IMR-90 (cell line): ENCODE measurements around the gene KDF1. TPM values are rescaled to one million over a fixed set of nuclear protein-coding genes. Genes with fewer than 3 reads are reported as not detected.
"Not testable (repeated sequence)": the region's sequence is repeated elsewhere in the genome, so short reads cannot be mapped to it uniquely, and the experiment has no call there.

Experiments
- ATAC-seq: fragments of 200-7000 bp; cut with Tn5 transposase; 2 replicates; pipeline ENCODE4 v1.9.1; 2020; ENCODE audit warnings: low read depth, mild to moderate bottlenecking, moderate library complexity
- BruUV-seq: library from RNA; stranded (reverse); fragments of 400-500 nt; replicated peaks from 2 replicates; lab custom pipeline; 2021; lab: Mats Ljungman, UMichigan
- CTCF ChIA-PET: fragments of 300-600 bp; formaldehyde crosslinking; extraction: SDS; loops from one replicate; lab custom pipeline; 2021; ENCODE audit warnings: antibody characterized with exemption; lab: Yijun Ruan, JAX
- POLR2A ChIA-PET: fragments of 300-600 bp; sonication (Branson Sonifier 250); formaldehyde crosslinking; loops from one replicate; lab custom pipeline; 2022; ENCODE audit warnings: antibody characterized with exemption; ENCODE audit not compliant: unreplicated experiment; lab: Charles Lee
- DNase-seq: peaks from one replicate; pipeline ENCODE4 v3.0.0; 2013
- H2AFZ ChIP-seq: replicated peaks from 2 replicates; pipeline ENCODE3; 2013; ENCODE audit warnings: low read length, mild to moderate bottlenecking; ENCODE audit not compliant: poor library complexity
- H2AK5ac ChIP-seq: 2 replicates; pipeline ENCODE4 v1.6.1; 2013; ENCODE audit warnings: low read depth, low read length, inconsistent platforms
- H2AK9ac ChIP-seq: replicated peaks from 2 replicates; pipeline ENCODE3; 2013; ENCODE audit warnings: mild to moderate bottlenecking, low read depth, low read length, moderate library complexity; ENCODE audit not compliant: poor library complexity
- H2BK120ac ChIP-seq: 2 replicates; pipeline ENCODE4 v1.6.1; 2013; ENCODE audit warnings: low read depth, low read length, inconsistent platforms
- H2BK15ac ChIP-seq: 3 replicates; pipeline ENCODE4 v1.6.1; 2013; ENCODE audit warnings: low read depth, low read length, inconsistent platforms
- H2BK20ac ChIP-seq: 2 replicates; pipeline ENCODE4 v1.6.1; 2013; ENCODE audit warnings: low read depth, mild to moderate bottlenecking, inconsistent platforms, low read length, moderate library complexity
- H2BK5ac ChIP-seq: 2 replicates; pipeline ENCODE4 v1.6.1; 2013; ENCODE audit warnings: mild to moderate bottlenecking, low read depth, low read length, inconsistent platforms; ENCODE audit not compliant: poor library complexity, severe bottlenecking
- H3K14ac ChIP-seq: replicated peaks from 2 replicates; pipeline ENCODE4 v1.6.1; 2013; ENCODE audit warnings: low read depth, low read length, inconsistent platforms
- H3K18ac ChIP-seq: 2 replicates; pipeline ENCODE4 v1.6.1; 2013; ENCODE audit warnings: low read depth, low read length, control low read depth
- H3K23ac ChIP-seq: 2 replicates; pipeline ENCODE4 v1.6.1; 2013; ENCODE audit warnings: low read depth, low read length, inconsistent platforms
- H3K27ac ChIP-seq: 2 replicates; pipeline ENCODE4 v1.5.1; 2013; ENCODE audit warnings: mild to moderate bottlenecking, control low read depth, low read length; ENCODE audit not compliant: insufficient read depth
- H3K27me3 ChIP-seq: 2 replicates; pipeline ENCODE4 v1.6.1; 2013; ENCODE audit warnings: low read length; ENCODE audit not compliant: control insufficient read depth, insufficient read depth
- H3K36me3 ChIP-seq: 2 replicates; pipeline ENCODE4 v1.6.1; 2013; ENCODE audit warnings: low read length, mixed read lengths; ENCODE audit not compliant: control insufficient read depth, insufficient read depth
- H3K4ac ChIP-seq: 2 replicates; pipeline ENCODE4 v1.6.1; 2013; ENCODE audit warnings: low read depth, low read length, inconsistent platforms
- H3K4me1 ChIP-seq: 2 replicates; pipeline ENCODE4 v1.6.1; 2013; ENCODE audit warnings: low read length, mixed read lengths; ENCODE audit not compliant: control insufficient read depth, insufficient read depth
- H3K4me2 ChIP-seq: 2 replicates; pipeline ENCODE4 v1.6.1; 2013; ENCODE audit warnings: low read depth, mild to moderate bottlenecking, control low read depth, low read length, moderate library complexity
- H3K4me3 ChIP-seq: 2 replicates; pipeline ENCODE4 v1.5.1; 2013; ENCODE audit warnings: low read depth, mild to moderate bottlenecking, control low read depth, low read length, moderate library complexity; ENCODE audit not compliant: insufficient read depth
- H3K56ac ChIP-seq: 2 replicates; pipeline ENCODE4 v1.6.1; 2013; ENCODE audit warnings: low read length, inconsistent platforms; ENCODE audit not compliant: insufficient read depth; ENCODE audit errors: extremely low read depth
- H3K79me1 ChIP-seq, 2 experiments: 2 replicates each; pipeline ENCODE4 v1.6.1; 2013; ENCODE audit warnings: low read length in 2 of 2, inconsistent platforms in 1 of 2, low read depth in 1 of 2
- H3K9ac ChIP-seq: 2 replicates; pipeline ENCODE4 v1.6.1; 2013; ENCODE audit warnings: low read depth, low read length, control low read depth
- H3K9me1 ChIP-seq: 2 replicates; pipeline ENCODE4 v1.6.1; 2013; ENCODE audit warnings: low read length, inconsistent platforms; ENCODE audit not compliant: insufficient read depth
- H3K9me3 ChIP-seq: 2 replicates; pipeline ENCODE4 v1.6.1; 2013; ENCODE audit warnings: low read length; ENCODE audit not compliant: control insufficient read depth, insufficient read depth
- H4K20me1 ChIP-seq: 2 replicates; pipeline ENCODE4 v1.6.1; 2013; ENCODE audit warnings: low read length, inconsistent platforms; ENCODE audit not compliant: insufficient read depth
- H4K5ac ChIP-seq: 2 replicates; pipeline ENCODE4 v1.6.1; 2013; ENCODE audit warnings: mild to moderate bottlenecking, low read depth, low read length, control low read depth
- H4K8ac ChIP-seq, 2 experiments: 2 replicates each; pipeline ENCODE4 v1.6.1; 2013; ENCODE audit warnings: low read depth in 2 of 2, low read length in 2 of 2, control low read depth in 1 of 2, inconsistent platforms in 1 of 2
- H4K91ac ChIP-seq: 2 replicates; pipeline ENCODE4 v1.6.1; 2013; ENCODE audit warnings: low read depth, low read length, inconsistent platforms; ENCODE audit not compliant: insufficient read depth
- FOS ChIP-seq: fragments of 150-350 bp; IDR thresholded peaks from 2 replicates; pipeline ENCODE4 v1.6.1; 2016; ENCODE audit warnings: low read depth, low read length
- MAZ ChIP-seq: IDR thresholded peaks from 2 replicates; pipeline ENCODE4 v1.6.1; 2012; ENCODE audit warnings: low read depth, mild to moderate bottlenecking, low read length, improper control_type of control experiment, moderate library complexity, borderline replicate concordance
- MXI1 ChIP-seq: IDR thresholded peaks from 2 replicates; pipeline ENCODE4 v1.6.1; 2012; ENCODE audit warnings: low read depth, mild to moderate bottlenecking, low read length, moderate library complexity, borderline replicate concordance
- RAD21 ChIP-seq: IDR thresholded peaks from 2 replicates; pipeline ENCODE4 v1.6.1; 2012; ENCODE audit warnings: low read length, improper control_type of control experiment
- RFX5 ChIP-seq: IDR thresholded peaks from 2 replicates; pipeline ENCODE4 v1.8.0; 2012; ENCODE audit warnings: low read depth, mild to moderate bottlenecking, low read length, moderate library complexity
- WGBS, 2 experiments: methylation state at CpG; one replicate each; pipeline versions ENCODE4 v1.1.5 to v1.1.7; 2013; ENCODE audit warnings: missing lambda C conversion rate in 2 of 2; ENCODE audit not compliant: insufficient read length in 1 of 2; ENCODE audit errors: extremely low coverage in 2 of 2; 5-methylcytosine and 5-hydroxymethylcytosine counted together
- dilution Hi-C: fragments of 300-500 bp; cut with HindIII; formaldehyde crosslinking; loops from one replicate; pipeline ENCODE4 v1.14.3; 2018; ENCODE audit warnings: low sequenced_read_pairs; ENCODE audit not compliant: unreplicated experiment
- in situ Hi-C: fragments of 300-500 bp; cut with MboI; formaldehyde crosslinking; loops from 3 replicates; pipeline ENCODE4 v1.14.3; 2019; ENCODE audit warnings: low sequenced_read_pairs, inconsistent platforms, mixed read lengths
- intact Hi-C: fragments of 100-400 bp; cut with micrococcal nuclease; formaldehyde crosslinking; loops from 2 replicates; pipeline ENCODE4 v1.10.0; 2022
- polyA plus RNA-seq, 3 experiments: library from polyadenylated mRNA; depleted of rRNA; stranded (reverse); fragments of >200 nt; gene quantifications; 2 replicates each; pipeline ENCODE4 v1.2.3, GENCODE V29; 2012; ENCODE audit warnings: low replicate concordance in 1 of 3
- total RNA-seq: library from RNA; depleted of rRNA; stranded (reverse); fragments of >200 nt; gene quantifications from 2 replicates; pipeline ENCODE4 v1.2.3, GENCODE V29; 2012
- TF ChIP-seq, protein P1 (sequence below): conservative IDR thresholded peaks from 2 replicates; pipeline ENCODE4 v1.5.1; 2012; ENCODE audit warnings: mild to moderate bottlenecking, low read depth, low read length, improper control_type of control experiment

Gene KDF1
- total and polyA plus RNA-seq, 2 of the 4 experiments (the other 2 are of a cell fraction), result not detected

DNA sequence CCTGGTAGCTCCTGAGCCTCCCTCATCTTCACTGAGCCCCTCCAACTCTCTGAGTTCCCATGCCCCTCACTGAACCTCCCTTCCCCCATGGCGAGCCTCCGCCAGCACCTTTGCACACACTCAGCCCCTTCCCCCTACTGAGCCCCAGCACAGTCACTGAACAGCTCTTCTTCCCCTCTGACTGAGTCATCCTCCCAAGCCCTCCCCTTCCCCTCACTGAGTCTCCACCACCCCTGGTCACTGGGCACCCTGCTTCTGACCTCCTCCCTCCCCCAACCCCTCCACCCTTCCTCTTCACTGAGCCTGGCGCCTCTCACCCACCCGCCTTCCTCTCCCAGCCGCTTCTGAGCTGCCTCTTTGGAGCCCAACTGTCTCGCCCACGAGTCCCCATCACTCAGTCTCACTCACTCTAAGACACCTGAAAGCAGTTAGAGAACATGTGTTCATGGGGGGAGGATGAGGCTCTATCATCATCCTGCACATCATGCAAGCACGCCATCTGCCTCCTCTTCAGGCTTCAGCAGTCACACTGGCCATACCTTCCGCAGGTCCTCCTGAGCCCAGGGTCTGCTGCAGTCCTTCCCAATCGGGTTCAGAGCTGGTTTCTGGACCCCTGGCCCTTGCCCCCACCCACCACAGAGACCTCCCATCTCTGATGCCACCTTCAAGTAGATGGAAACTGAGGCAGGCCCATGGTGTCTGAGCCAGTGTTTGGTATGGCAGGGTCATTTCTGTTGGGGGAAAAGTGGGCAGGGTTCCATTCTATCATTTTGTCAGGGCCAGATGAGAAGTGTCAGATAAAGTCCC lies 31.2 kb upstream of the KDF1 start (continued):
- TF ChIP-seq, protein P1, sequence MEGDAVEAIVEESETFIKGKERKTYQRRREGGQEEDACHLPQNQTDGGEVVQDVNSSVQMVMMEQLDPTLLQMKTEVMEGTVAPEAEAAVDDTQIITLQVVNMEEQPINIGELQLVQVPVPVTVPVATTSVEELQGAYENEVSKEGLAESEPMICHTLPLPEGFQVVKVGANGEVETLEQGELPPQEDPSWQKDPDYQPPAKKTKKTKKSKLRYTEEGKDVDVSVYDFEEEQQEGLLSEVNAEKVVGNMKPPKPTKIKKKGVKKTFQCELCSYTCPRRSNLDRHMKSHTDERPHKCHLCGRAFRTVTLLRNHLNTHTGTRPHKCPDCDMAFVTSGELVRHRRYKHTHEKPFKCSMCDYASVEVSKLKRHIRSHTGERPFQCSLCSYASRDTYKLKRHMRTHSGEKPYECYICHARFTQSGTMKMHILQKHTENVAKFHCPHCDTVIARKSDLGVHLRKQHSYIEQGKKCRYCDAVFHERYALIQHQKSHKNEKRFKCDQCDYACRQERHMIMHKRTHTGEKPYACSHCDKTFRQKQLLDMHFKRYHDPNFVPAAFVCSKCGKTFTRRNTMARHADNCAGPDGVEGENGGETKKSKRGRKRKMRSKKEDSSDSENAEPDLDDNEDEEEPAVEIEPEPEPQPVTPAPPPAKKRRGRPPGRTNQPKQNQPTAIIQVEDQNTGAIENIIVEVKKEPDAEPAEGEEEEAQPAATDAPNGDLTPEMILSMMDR, result peak; percentile 13; the same call in 1 of the 2 replicates
- TF ChIP-seq MXI1, result 0 out of 2 replicates have a peak, but pooled peaks have one; percentile 49
- no peak; the same call in 1 of the 2 replicates for TF ChIP-seq MAZ
- peak; percentile 49; the same call in 1 of the 2 replicates for TF ChIP-seq FOS
- no peak for TF ChIP-seq RFX5
- TF ChIP-seq RAD21, result 0 out of 2 replicates have a peak, but pooled peaks have one; percentile 15

DNA sequence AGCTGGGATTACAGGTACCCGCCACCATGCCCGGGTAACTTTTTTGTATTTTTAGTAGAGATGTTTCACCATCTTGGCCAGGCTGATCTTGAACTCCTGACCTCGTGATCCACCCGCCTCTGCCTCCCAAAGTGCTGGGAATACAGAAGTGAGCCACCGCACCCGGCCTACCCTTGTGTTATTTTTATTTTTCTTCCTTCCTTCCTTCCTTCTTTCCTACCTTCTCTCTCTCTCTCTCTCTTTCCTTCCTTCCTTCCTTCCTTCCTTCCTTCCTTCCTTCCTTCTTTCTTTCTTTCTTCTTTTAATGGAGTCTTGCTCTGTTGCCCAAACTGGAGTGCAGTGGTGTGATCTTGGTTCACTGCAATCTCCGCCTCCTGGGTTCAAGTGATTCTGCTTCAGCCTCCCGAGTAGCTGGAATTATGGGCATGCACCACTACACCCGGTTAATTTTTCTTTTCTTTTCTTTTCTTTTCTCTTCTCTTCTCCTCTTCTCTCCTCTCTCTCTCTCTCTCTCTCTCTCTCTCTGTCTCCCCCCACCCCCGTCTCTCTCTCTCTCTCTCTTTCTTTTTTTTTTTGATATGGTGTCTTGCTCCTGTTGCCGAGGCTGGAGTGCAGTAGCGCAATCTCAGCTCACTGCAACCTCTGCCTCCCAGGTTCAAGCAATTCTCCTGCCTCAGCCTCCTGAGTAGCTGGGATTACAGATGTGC lies 29.3 kb upstream of the KDF1 start:
- H3K4ac ChIP-seq, H3K36me3 ChIP-seq, H3K27ac ChIP-seq, H2AFZ ChIP-seq, in situ Hi-C loops, H2BK15ac ChIP-seq, H3K4me3 ChIP-seq, dilution Hi-C loops, H3K18ac ChIP-seq, H3K56ac ChIP-seq, H2BK5ac ChIP-seq, H4K8ac ChIP-seq, H2BK120ac ChIP-seq, H4K5ac ChIP-seq, H3K14ac ChIP-seq, POLR2A ChIA-PET, H4K20me1 ChIP-seq, DNase-seq, H3K9me3 ChIP-seq, H3K4me2 ChIP-seq, H3K23ac ChIP-seq, H2BK20ac ChIP-seq, BruUV-seq, intact Hi-C loops, H3K27me3 ChIP-seq, CTCF ChIA-PET, H3K9ac ChIP-seq, ATAC-seq, H3K79me1 ChIP-seq, H2AK9ac ChIP-seq, H4K91ac ChIP-seq: not testable (repeated sequence)
- Histone ChIP-seq H3K9me1 (peaks cover 15% of the 10 kb centered on the region), H3K4me1 (peaks cover 18% of the 10 kb centered on the region), H2AK5ac (peak overlapping the region; percentile 13; the same call in 1 of the 2 replicates)
- 60% methylated on average over 2 of the region's 12 CpGs; no CpG with 5 or more reads in 1 of the 2 experiments for WGBS, 2 experiments
